Activated CD4-positive, alpha-beta T cell treated with anti-CD3 and anti-CD28 coated beads, Interleukin-2, amount 50 U/mL, for 16 hours (primary cell): ENCODE results near the gene RNU5B-1.
A peak's percentile ranks its signal among the peaks of the same experiment; 100 is the strongest.

Experiments
- DNase-seq: peaks from one replicate; pipeline ENCODE4 v3.0.0-alpha.2; 2020

RNU5B-1 gene

DNA sequence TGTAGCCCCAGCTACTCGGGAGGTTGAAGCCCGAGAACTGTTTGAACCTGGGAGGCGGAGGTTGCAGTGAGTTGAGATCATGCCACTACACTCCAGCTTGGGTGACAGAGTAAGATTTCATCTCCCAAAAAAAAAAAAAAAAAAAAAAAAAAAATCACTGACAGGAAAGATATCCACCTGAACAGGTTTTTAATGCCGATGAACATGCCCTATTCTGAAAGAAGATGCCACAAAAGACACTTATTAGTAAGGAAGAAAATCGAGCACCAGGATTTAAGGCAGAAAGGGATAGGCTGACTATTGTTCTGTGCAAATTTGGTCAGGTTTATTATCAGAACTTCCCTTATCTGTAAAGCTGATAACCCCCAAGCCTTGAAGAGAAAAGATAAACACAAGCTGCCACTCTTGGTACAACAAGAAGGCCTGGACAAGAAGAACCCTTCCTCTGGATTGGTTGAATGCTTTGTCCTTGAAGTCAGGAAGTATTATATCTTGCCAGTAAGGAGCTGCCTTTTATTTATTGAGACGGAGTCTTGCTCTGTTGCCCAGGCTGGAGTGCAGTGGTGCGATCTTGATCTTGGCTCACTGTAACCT, 15.1 kb upstream of the RNU5B-1 start:
- DNase-seq, result no peak

GRCh38 chr15:65290228-65290627, 14.2 kb upstream of the RNU5B-1 start:
- DNase-seq, result no peak

- no peak for DNase-seq
Measured at GRCh38 chr15:65292938-65293518, 11.4 kb upstream of the RNU5B-1 start.

- DNase-seq, result no peak
Measured at GRCh38 chr15:65298731-65299130, 5.7 kb upstream of the RNU5B-1 start.

DNA sequence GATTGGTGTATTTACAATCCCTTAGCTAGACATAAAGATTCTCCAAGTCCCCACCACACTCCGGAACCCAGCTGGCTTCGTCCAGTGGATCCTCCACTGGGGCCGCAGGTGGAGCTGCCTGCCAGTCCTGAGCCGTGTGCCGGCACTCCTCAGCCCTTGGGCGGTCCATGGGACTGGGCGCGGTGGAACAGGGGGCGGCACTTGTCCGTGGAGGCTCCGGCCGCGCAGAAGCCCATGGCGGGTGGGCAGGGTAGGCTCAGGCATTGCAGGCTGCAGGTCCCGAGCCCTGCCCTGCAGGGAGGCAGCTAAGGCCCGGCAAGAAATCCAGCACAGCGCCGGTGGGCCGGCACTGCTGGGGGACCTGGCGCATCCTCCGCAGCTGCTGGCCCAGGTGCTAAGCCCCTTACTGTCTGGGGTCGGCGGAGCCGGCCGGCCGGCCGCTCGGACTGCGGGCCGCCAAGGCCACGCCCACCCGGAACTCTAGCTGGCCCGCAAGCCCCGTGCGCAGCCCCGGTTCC, 3.5 kb upstream of the RNU5B-1 start:
- DNase-seq, result no peak

- no peak for DNase-seq
Measured at GRCh38 chr15:65302061-65302460, 2.4 kb upstream of the RNU5B-1 start.

GRCh38 chr15:65303687-65304380, 643 bp upstream of the RNU5B-1 start:
- peak; percentile 24 for DNase-seq

GRCh38 chr15:65305150-65305758, 777 bp downstream of the RNU5B-1 start:
- no peak for DNase-seq

GRCh38 chr15:65305776-65306175, 1.3 kb downstream of the RNU5B-1 start:
- DNase-seq, result peak; percentile 8

- no peak for DNase-seq
Measured at GRCh38 chr15:65306551-65306950, 2.1 kb downstream of the RNU5B-1 start.

DNA sequence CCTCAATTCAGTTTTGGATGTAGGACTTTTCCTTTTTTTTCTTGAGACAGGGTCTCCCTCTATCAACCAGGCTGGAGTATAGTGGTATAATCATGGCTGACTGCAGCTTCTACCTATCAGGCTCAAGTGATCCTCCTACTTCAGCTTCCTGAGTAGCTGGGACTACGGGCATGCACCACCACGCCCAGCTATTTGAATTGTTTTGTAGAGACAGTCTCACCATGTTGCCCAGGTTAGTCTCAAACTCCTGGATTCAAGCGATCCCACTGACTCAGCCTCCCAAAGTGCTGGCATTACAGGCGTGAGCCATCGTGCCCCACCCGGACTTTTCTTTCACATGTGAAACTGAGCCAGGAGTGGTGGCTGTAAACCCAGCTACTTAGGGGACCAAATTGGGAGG, 3.5 kb downstream of the RNU5B-1 start:
- DNase-seq, result no peak

DNA sequence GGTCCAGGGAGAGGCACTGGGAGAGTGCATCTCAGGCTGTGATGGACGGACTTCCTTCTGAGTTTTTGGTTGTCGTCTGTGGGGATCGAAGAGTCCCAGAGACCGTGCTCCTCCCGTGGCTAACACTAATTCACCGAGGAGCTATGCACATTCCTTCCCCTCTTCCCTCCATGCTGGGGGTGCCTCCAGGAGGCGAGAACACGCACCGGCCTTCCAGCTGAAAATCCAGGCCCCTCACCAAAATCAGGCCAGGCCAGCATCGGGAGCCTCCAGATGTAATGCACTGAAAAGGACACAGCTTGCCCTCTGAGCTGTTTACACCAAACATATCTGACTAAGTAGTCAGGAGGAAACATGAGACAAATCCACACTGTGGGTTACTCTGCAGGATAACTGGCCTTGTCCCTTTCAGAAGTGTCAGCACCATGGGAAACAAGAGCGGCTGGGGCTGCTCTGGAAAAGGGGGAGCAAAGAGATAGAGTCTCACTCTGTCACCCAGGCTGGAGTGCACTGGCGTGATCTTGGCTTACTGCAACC, 5.5 kb downstream of the RNU5B-1 start:
- DNase-seq, result no peak

DNA sequence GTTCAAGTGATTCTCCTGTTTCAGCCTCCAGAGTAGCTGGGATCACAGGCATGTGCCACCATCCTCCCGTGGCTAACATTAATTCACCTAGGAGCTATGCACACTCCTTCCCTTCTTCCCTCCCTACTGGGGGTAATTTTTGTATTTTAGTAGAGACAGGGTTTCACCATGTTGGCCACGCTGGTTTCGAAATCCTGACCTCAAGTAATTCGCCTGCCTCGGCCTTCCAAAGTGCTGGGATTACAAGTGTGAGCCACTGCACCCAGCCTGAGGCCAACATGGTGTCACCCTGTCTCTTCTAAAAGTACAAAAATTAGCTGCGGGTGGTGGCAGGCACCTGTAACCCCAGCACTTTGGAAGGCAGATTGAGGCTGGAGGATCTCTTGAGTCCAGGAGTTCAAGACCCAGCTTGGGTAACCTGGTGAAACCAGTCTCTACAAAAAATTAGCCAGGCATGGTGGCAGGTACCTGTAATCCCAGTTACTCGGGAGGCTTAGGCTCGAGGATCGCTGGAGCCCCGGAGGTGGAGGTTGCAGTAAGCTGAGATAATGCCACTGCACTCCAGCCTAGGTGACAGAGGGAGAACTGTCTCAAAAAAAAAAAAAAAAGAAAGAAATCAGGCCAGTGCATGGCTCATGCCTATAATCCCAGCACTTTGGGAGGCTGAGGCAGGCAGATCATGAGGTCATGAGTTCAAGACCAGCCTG, 6.1 kb downstream of the RNU5B-1 start:
- no peak for DNase-seq

GRCh38 chr15:65311760-65312159, 7.3 kb downstream of the RNU5B-1 start:
- no peak for DNase-seq

- DNase-seq, result no peak
Measured at GRCh38 chr15:65312400-65312916, 8.0 kb downstream of the RNU5B-1 start.

DNA sequence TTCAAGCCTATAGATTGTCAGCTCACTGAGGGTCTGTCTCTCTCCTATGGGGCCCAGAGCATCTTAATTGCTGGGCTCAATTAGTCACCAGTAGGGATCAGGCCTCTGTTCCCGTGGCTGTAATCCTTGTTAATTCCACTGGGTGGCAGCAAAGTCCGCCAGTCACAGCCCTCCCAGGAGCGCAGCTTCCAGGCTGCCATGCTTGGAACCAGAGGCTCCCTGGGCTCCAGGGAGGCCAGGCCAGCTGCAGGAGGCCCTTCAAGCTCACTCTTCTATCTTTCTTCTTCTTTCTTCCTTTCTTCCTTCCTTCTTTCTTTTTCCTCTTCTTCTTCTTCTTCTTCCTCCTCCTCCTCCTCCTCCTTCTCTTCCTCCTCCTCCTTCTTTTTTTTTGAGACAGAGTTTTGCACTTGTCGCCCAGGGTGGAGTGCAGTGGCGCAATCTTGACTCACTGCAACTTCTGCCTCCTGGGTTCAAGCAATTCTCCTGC, 14.4 kb downstream of the RNU5B-1 start:
- peak; percentile 81 for DNase-seq

- no peak for DNase-seq
Measured at GRCh38 chr15:65323071-65323511, 18.6 kb downstream of the RNU5B-1 start.

DNA sequence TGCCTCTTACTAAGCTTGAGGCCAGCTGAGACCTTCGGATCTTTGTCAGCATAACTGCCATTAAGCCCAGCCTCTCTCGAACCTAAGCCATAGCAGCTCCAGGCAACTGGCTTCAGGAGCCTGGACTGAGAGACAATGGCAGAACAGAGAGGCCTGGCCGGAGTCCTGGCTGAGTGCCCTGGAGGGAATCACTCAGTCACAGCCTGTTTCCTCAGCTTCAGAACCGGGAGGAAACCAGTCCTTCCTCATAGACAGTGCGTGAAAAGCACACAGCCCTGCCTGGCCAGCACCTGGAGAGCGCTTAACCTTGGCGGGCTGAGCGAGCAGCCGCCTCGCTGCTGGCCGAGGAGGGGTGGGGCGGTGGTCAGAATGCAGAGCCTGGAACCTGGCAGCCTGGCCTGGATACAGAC, 21.6 kb downstream of the RNU5B-1 start:
- DNase-seq, result no peak

DNA sequence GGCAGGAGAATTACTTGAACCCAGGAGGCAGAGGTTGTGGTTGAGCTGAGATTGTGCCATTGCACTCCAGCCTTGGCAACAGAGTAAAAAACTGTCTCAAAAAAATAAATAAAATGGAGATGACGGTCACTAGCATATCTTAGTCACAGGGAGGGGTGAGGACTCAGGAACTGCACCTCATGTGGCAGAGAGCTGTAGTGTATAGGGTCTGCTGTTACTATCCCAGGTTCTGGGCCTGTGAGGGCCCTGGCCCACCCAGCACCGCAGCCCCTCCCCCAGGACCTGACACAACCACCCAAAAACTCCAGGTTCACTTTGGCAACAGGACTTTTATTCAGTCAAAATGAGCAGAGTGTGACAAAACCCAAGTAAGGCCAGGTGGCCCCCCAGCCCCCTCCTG, 22.3 kb downstream of the RNU5B-1 start:
- no peak for DNase-seq

- no peak for DNase-seq
Measured at GRCh38 chr15:65327651-65328393, 23.3 kb downstream of the RNU5B-1 start.

- no peak for DNase-seq
Measured at GRCh38 chr15:65328506-65329287, 24.2 kb downstream of the RNU5B-1 start.
